GM12872 (cell line): ENCODE results near the gene KDM4C.

Source experiments
- TF ChIP-seq, protein P1 (sequence below): IDR thresholded peaks from 3 replicates; pipeline ENCODE4 v1.5.1; 2011; ENCODE audit warnings: low read depth, mild to moderate bottlenecking, low read length, moderate library complexity; ENCODE audit not compliant: insufficient read depth

KDM4C gene

DNA sequence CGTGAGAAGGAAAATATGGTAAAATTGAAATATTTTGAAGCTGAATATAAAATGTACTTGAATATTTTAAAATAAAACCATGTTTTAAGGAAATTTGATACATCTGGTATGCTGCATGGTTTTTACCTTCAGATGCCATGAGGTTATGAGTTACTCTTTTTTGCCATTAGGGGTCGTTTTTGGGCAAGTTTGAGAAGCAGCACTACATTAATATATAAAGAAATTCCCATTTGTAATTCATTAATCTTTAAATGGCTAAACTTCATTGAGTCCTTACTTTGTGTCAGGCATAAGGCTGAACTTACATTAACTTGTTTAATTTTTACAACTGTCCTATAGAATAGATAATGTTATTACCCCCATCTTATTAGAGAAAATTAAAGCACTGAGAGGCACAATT is 152.3 kb downstream of the KDM4C start:
- TF ChIP-seq, protein P1, sequence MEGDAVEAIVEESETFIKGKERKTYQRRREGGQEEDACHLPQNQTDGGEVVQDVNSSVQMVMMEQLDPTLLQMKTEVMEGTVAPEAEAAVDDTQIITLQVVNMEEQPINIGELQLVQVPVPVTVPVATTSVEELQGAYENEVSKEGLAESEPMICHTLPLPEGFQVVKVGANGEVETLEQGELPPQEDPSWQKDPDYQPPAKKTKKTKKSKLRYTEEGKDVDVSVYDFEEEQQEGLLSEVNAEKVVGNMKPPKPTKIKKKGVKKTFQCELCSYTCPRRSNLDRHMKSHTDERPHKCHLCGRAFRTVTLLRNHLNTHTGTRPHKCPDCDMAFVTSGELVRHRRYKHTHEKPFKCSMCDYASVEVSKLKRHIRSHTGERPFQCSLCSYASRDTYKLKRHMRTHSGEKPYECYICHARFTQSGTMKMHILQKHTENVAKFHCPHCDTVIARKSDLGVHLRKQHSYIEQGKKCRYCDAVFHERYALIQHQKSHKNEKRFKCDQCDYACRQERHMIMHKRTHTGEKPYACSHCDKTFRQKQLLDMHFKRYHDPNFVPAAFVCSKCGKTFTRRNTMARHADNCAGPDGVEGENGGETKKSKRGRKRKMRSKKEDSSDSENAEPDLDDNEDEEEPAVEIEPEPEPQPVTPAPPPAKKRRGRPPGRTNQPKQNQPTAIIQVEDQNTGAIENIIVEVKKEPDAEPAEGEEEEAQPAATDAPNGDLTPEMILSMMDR, result peak; percentile 48

DNA sequence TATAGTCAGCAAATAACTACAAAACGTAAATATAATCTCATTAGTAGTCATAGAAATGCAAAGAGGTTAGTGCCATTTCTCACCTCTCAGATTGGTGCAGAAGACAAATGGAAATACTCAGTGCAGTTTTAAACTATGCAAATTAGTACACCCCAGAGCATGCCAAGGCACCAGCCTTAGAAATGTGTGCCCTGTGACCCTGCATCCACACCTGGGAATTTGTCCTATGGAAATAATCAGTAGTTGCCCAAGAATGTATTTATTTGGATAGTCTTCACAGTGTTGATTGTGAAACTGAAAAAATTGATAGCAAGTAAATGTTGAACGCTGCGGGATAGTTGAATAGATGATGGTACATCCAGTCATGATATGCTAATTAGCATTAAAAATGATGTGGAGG is 152.7 kb downstream of the KDM4C start:
- TF ChIP-seq, protein P1, result no peak

DNA sequence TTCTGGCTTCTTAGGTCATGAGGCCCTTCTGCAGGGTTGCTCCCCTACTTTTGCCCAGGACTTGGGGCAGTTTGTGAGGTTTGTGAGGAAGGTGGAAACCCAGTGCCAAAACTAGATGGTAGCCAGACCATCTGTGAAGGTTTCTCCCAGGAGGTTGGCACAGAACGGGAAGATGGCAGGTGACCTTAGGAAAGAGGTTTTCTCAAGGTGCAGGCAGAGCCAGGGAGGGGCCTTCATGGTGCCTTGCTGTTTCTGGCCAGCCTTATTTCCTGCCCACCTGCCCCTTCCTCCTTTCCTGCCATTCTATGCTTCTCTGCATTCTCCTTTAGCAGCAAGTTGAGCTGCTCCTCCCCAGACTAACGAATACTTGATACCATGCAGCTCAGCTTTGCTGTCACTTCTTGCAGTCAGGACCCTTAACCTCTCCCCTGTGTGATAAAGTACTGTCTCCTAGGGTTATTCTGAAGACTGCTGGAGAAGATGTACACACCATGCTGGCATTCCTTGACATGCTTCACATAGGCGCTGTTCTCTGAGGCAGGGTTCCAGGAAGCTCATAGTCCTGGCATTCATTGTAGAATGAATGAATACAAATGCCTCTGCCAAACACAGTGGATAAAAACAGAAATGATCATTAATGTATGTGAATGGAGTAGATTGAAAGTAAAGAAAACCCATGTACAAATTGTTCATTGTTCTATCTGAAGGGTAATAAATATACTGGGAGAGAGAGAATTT is 154.3 kb downstream of the KDM4C start:
- TF ChIP-seq, protein P1, result no peak

DNA sequence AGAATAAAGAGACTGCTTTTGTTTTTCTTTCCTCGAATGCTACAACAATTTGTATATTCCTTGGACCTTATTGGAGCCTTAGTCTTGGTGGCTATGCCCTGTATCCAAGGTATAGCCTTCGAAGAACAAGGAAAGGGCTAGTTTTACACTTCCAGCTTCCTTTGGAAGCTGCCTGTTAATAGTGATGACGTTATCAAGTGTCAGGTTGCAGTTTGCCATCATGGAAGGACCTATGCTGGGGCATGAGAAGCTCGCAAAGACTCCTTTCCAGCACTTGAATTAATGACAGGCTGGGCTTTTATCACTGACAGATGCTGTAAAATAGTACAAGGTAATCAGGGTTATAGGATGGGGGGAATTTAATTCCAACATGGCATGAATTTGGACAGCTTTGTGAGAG is 157.9 kb downstream of the KDM4C start:
- TF ChIP-seq, protein P1, result no peak

GRCh38 chr9:6917162-6917561 is 159.4 kb downstream of the KDM4C start:
- TF ChIP-seq, protein P1, result no peak

DNA sequence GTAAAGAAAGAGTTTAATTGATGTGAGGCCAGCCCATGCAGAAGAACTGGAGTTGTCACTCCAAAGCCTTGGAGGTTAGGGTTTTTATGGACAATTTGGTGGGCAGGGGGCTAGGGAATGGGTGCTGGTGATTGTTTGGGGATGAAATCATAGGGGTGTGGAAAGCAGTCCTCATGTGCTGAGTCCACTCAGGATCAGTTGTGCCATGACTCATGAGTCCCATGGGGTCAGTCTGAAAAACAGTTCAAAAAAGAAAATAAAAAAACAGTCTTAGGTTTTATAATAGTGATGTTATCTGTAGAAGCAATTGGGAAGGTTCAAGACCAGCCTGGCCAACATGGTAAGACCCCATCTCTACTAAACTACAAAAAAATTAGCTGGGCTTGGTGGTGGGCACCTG is 162.3 kb downstream of the KDM4C start:
- TF ChIP-seq, protein P1, result no peak

- TF ChIP-seq, protein P1, result no peak
Observed at GRCh38 chr9:6921315-6921714, 163.5 kb downstream of the KDM4C start.
